H1 (cell line): Measurements from ENCODE around the gene MEF2B. TPM values are rescaled to one million over a fixed set of nuclear protein-coding genes. Genes with fewer than 3 reads are reported as not detected.

Experiments used
- CTCF ChIA-PET: fragments of 300-600 bp; sonication (Branson Sonifier 250); formaldehyde crosslinking; loops from one replicate; lab custom pipeline; 2021; ENCODE audit not compliant: partially characterized antibody; lab: Charles Lee
- POLR2A ChIA-PET: fragments of 300-600 bp; sonication (Branson Sonifier 250); formaldehyde crosslinking; loops from one replicate; lab custom pipeline; 2021; ENCODE audit warnings: inconsistent platforms; ENCODE audit not compliant: partially characterized antibody; lab: Charles Lee
- DNase-seq, 2 experiments: peaks; one replicate each; pipeline versions ENCODE4 v3.0.0 to v3.0.0-alpha.2; 2010 to 2022; ENCODE audit warnings: low spot score in 2 of 2, low read depth in 1 of 2, mixed read lengths in 1 of 2
- FAIRE-seq: peaks from 2 replicates; lab custom pipeline; 2011; peaks lifted over from hg19 to GRCh38; lab: Jason Lieb, UNC
- H2AFZ ChIP-seq: 2 replicates; pipeline ENCODE4 v1.8.1; 2012; ENCODE audit warnings: low read length, inconsistent platforms
- H2AK5ac ChIP-seq: 2 replicates; pipeline ENCODE4 v1.6.1; 2013; ENCODE audit warnings: low read depth, low read length
- H2BK120ac ChIP-seq: replicated peaks from 2 replicates; pipeline ENCODE3; 2013; ENCODE audit warnings: low read depth, low read length, inconsistent platforms
- H2BK12ac ChIP-seq: 2 replicates; pipeline ENCODE4 v1.6.1; 2013; ENCODE audit warnings: low read depth, low read length
- H2BK15ac ChIP-seq: 2 replicates; pipeline ENCODE4 v1.6.1; 2013; ENCODE audit warnings: low read length
- H2BK20ac ChIP-seq: 2 replicates; pipeline ENCODE4 v1.6.1; 2013; ENCODE audit warnings: low read length
- H2BK5ac ChIP-seq: 2 replicates; pipeline ENCODE4 v1.6.1; 2013; ENCODE audit warnings: low read depth, low read length
- H3K14ac ChIP-seq: 2 replicates; pipeline ENCODE4 v1.6.1; 2013; ENCODE audit warnings: inconsistent platforms; ENCODE audit not compliant: insufficient read length
- H3K18ac ChIP-seq: 2 replicates; pipeline ENCODE4 v1.6.1; 2013; ENCODE audit warnings: low read length; ENCODE audit errors: extremely low read depth
- H3K23ac ChIP-seq: 2 replicates; pipeline ENCODE4 v1.6.1; 2013; ENCODE audit warnings: inconsistent platforms; ENCODE audit not compliant: insufficient read length
- H3K23me2 ChIP-seq: 2 replicates; pipeline ENCODE4 v1.6.1; 2013; ENCODE audit warnings: low read depth, low read length
- H3K27ac ChIP-seq: 2 replicates; pipeline ENCODE4 v1.6.1; 2011; ENCODE audit warnings: low read depth, low read length, inconsistent platforms
- H3K27me3 ChIP-seq, 4 experiments: replicated peaks in 1 of 4; 1 replicate in 1 of 4; 2 replicates in 3 of 4; pipeline versions ENCODE4 v1.6.1 to v1.8.1; 2011 to 2013; ENCODE audit warnings: low read length in 3 of 4, mild to moderate bottlenecking in 3 of 4, inconsistent platforms in 2 of 4, mixed read lengths in 2 of 4, moderate library complexity in 1 of 4; ENCODE audit not compliant: control insufficient read depth in 3 of 4, insufficient read depth in 3 of 4; ENCODE audit errors: extremely low read depth in 1 of 4
- H3K36me3 ChIP-seq, 4 experiments: 2 replicates each; pipeline versions ENCODE4 v1.6.1 to v1.8.1; 2011 to 2013; ENCODE audit warnings: mild to moderate bottlenecking in 4 of 4, low read length in 3 of 4, moderate library complexity in 2 of 4, control low read depth in 1 of 4, inconsistent platforms in 1 of 4; ENCODE audit not compliant: insufficient read depth in 4 of 4, control insufficient read depth in 2 of 4
- H3K4ac ChIP-seq: replicated peaks from 2 replicates; pipeline ENCODE3; 2013; ENCODE audit warnings: low read length, low read depth, mixed read lengths, inconsistent platforms; ENCODE audit not compliant: insufficient read length
- H3K4me1 ChIP-seq, 4 experiments: replicated peaks in 1 of 4; 1 replicate in 1 of 4; 2 replicates in 3 of 4; pipeline versions ENCODE4 v1.6.1 to v1.8.1; 2011 to 2013; ENCODE audit warnings: low read length in 3 of 4, inconsistent platforms in 2 of 4, mixed read lengths in 1 of 4; ENCODE audit not compliant: insufficient read depth in 4 of 4, control insufficient read depth in 3 of 4
- H3K4me2 ChIP-seq, 2 experiments: 2 replicates each; pipeline versions ENCODE4 v1.6.1 to v1.8.1; 2011 to 2013; ENCODE audit warnings: low read depth in 2 of 2, low read length in 2 of 2, control low read depth in 1 of 2, inconsistent platforms in 1 of 2, mild to moderate bottlenecking in 1 of 2; ENCODE audit not compliant: insufficient read depth in 1 of 2
- H3K4me3 ChIP-seq, 4 experiments: fragments of 200-600, 300-600 bp in 1 of 4; sonication (generic), shearing (Covaris generic), sonication (Bioruptor Twin) in 1 of 4; 2 replicates each; pipeline versions ENCODE4 v1.5.1 to v1.8.1; 2011 to 2016; ENCODE audit warnings: low read length in 4 of 4, low read depth in 3 of 4, control low read depth in 2 of 4, inconsistent platforms in 2 of 4, mild to moderate bottlenecking in 2 of 4, mixed read lengths in 1 of 4, moderate library complexity in 1 of 4; ENCODE audit not compliant: insufficient read depth in 2 of 4; ENCODE audit errors: extremely low read depth in 1 of 4
- H3K56ac ChIP-seq: replicated peaks from 2 replicates; pipeline ENCODE3; 2013; ENCODE audit warnings: low read depth, mild to moderate bottlenecking, mixed read lengths, low read length, inconsistent platforms; ENCODE audit not compliant: insufficient read length
- H3K79me1 ChIP-seq: 2 replicates; pipeline ENCODE4 v1.6.1; 2013; ENCODE audit warnings: low read depth, low read length, control low read depth
- H3K79me2 ChIP-seq, 2 experiments: 2 replicates each; pipeline versions ENCODE4 v1.6.1 to v1.8.1; 2012 to 2013; ENCODE audit warnings: low read length in 2 of 2, mild to moderate bottlenecking in 2 of 2, inconsistent platforms in 1 of 2; ENCODE audit not compliant: insufficient read depth in 2 of 2, control insufficient read depth in 1 of 2
- H3K9ac ChIP-seq, 4 experiments: replicated peaks in 1 of 4; 1 replicate in 1 of 4; 2 replicates in 3 of 4; pipeline versions ENCODE4 v1.6.1 to v1.8.1; 2011 to 2013; ENCODE audit warnings: low read depth in 3 of 4, low read length in 3 of 4, control low read depth in 2 of 4, mild to moderate bottlenecking in 2 of 4, moderate library complexity in 2 of 4, inconsistent platforms in 1 of 4; ENCODE audit errors: extremely low read depth in 1 of 4
- H3K9me3 ChIP-seq, 2 experiments: 2 replicates each; pipeline versions ENCODE4 v1.6.1 to v1.8.1; 2012 to 2013; ENCODE audit warnings: mild to moderate bottlenecking in 2 of 2, moderate library complexity in 2 of 2, control low read depth in 1 of 2, inconsistent platforms in 1 of 2, low read depth in 1 of 2, low read length in 1 of 2, mixed read lengths in 1 of 2; ENCODE audit not compliant: insufficient read depth in 2 of 2
- H4K20me1 ChIP-seq, 2 experiments: replicated peaks in 1 of 2; 2 replicates each; pipeline versions ENCODE3 to v1.8.1; 2011 to 2013; ENCODE audit warnings: inconsistent platforms in 2 of 2, low read length in 2 of 2, mild to moderate bottlenecking in 1 of 2; ENCODE audit not compliant: insufficient read depth in 2 of 2, control insufficient read depth in 1 of 2
- H4K5ac ChIP-seq: 2 replicates; pipeline ENCODE4 v1.6.1; 2013; ENCODE audit warnings: low read length, low read depth, mixed read lengths, inconsistent platforms; ENCODE audit not compliant: insufficient read length
- H4K8ac ChIP-seq: 2 replicates; pipeline ENCODE4 v1.8.0; 2013; ENCODE audit warnings: mild to moderate bottlenecking, moderate library complexity, low read length, inconsistent platforms; ENCODE audit not compliant: insufficient read depth; ENCODE audit errors: extremely low read depth
- H4K91ac ChIP-seq: replicated peaks from 2 replicates; pipeline ENCODE3; 2013; ENCODE audit warnings: low read length, mixed read lengths, inconsistent platforms; ENCODE audit not compliant: insufficient read length
- CBX5 ChIP-seq: fragments of 300-800, 300-1000 bp; sonication (generic); IDR thresholded peaks from 2 replicates; pipeline ENCODE4 v1.7.1; 2016; ENCODE audit warnings: antibody characterized with exemption, low read length, low read depth
- GABPA ChIP-seq: IDR thresholded peaks from 2 replicates; pipeline ENCODE4 v1.6.1; 2011; ENCODE audit warnings: mild to moderate bottlenecking, low read length, moderate library complexity, borderline replicate concordance; ENCODE audit not compliant: insufficient read depth
- KDM4A ChIP-seq: IDR thresholded peaks from one replicate; pipeline ENCODE4 v1.7.1; 2012; ENCODE audit warnings: low read depth, mild to moderate bottlenecking, moderate library complexity, low read length, inconsistent platforms; ENCODE audit not compliant: severe bottlenecking
- NANOG ChIP-seq: IDR thresholded peaks from 2 replicates; pipeline ENCODE4 v1.6.1; 2011; ENCODE audit warnings: low read length, low read depth, mild to moderate bottlenecking, inconsistent platforms; ENCODE audit not compliant: insufficient read depth, poor library complexity, severe bottlenecking
- RAD21 ChIP-seq, 2 experiments: IDR thresholded peaks in 1 of 2; conservative IDR thresholded peaks in 1 of 2; 2 replicates each; pipeline ENCODE4 v1.6.1; 2011; ENCODE audit warnings: low read depth in 2 of 2, low read length in 2 of 2, improper control_type of control experiment in 1 of 2, inconsistent platforms in 1 of 2, mild to moderate bottlenecking in 1 of 2, moderate library complexity in 1 of 2
- SIRT6 ChIP-seq: IDR thresholded peaks from one replicate; pipeline ENCODE4 v1.7.1; 2012; ENCODE audit warnings: low read length, inconsistent platforms
- WGBS, 2 experiments: shearing (Covaris generic) in 1 of 2; methylation state at CpG; one replicate each; pipeline versions ENCODE4 v1.1.6 to v1.1.7; 2013 to 2015; ENCODE audit warnings: low lambda C conversion rate in 2 of 2, mixed read lengths in 2 of 2, inconsistent platforms in 1 of 2, low coverage in 1 of 2, missing lambda C conversion rate in 1 of 2; ENCODE audit not compliant: insufficient replicate concordance in 2 of 2, insufficient coverage in 1 of 2, insufficient read length in 1 of 2; ENCODE audit errors: extremely low coverage in 1 of 2, missing lambda C conversion rate in 1 of 2; 5-methylcytosine and 5-hydroxymethylcytosine counted together
- polyA plus RNA-seq, 7 experiments: library from polyadenylated mRNA; depleted of rRNA in 3 of 7; stranded (reverse) in 5 of 7; unstranded in 2 of 7; fragments of >200 nt in 5 of 7; fragments of 200-250 nt in 2 of 7; gene quantifications; 1 replicate in 5 of 7; 2 replicates in 1 of 7; 4 replicates in 1 of 7; pipeline versions ENCODE4 v1.2.1 to v1.2.3, GENCODE V29; 2011 to 2013; ENCODE audit warnings: missing spikeins in 2 of 7, mixed read lengths in 2 of 7
- total RNA-seq: library from RNA; stranded (reverse); fragmentation: NEBNext Ultra II Directional; extraction: Animal tissue kit (Norgen Biotek cat#: 25700); gene quantifications from 2 replicates; pipeline ENCODE4 v1.2.1, GENCODE V29; 2021

MEF2B gene
- total and polyA plus RNA-seq, 2 of the 8 experiments (the other 6 are each of a cell fraction or from before 2014, with no cell fraction given): 2.8 to 3.7 TPM

DNA sequence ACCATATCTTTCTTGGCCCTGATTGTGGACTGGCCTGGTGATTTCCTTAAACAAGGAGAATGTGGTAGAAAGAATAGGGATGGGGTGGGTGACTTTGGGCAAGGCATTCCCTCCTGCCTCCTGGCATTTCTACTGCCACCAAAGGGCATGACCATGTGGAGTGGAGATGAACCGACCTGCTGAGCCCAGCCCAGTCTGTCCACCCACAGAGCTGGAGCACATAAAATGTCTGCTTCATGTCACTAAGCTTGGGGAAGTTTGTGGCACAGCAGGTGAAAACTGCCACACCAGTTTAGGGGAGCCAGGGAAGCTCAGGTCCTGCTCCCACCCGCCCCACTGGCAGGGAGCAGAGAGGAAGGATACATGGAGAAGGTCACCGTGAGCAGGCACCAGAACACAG lies 38.1 kb downstream of the MEF2B start:
- 81% methylated on average over 3 of the region's 3 CpGs; no CpG with 5 or more reads in 1 of the 2 experiments for WGBS, 2 experiments

More for the DNA sequence above, 38.1 kb downstream of the MEF2B start:
- H2BK5ac ChIP-seq: no peak overlapping the region
- H3K4me1 ChIP-seq: peaks cover 0 to 9% (median 6%) of the 10 kb centered on the region in 4 experiments; a peak in 3 of 7 replicates
- no peak overlapping the region for H2BK120ac ChIP-seq
- no peak overlapping the region for H3K4me2 ChIP-seq
- H2BK12ac ChIP-seq: no peak overlapping the region
- no peak overlapping the region for H3K14ac ChIP-seq
- no peak overlapping the region for H3K4ac ChIP-seq
- no peak overlapping the region for H3K23ac ChIP-seq
- no peak overlapping the region for H3K27ac ChIP-seq
- DNase-seq (no peak), FAIRE-seq (no peak)
- H4K91ac ChIP-seq: no peak overlapping the region
- peaks cover 5 to 13% of the 10 kb centered on the region in 2 experiments; a peak in 3 of 4 replicates for H3K9me3 ChIP-seq
- H2AFZ ChIP-seq: no peak overlapping the region
- H3K9ac ChIP-seq: no peak overlapping the region
- H3K56ac ChIP-seq: no peak overlapping the region
- H3K27me3 ChIP-seq: peaks cover 0 to 2% (median 0%) of the 10 kb centered on the region in 4 experiments; a peak in 2 of 7 replicates
- no peak for TF ChIP-seq CBX5
- TF ChIP-seq KDM4A: no peak
- no peak for TF ChIP-seq GABPA
- TF ChIP-seq SIRT6: no peak
- TF ChIP-seq NANOG: no peak
- no peak for TF ChIP-seq RAD21 (IDR thresholded peaks at IDR 0.05 in 1 of 2, conservative IDR thresholded peaks at IDR 0.05 in 1 of 2; ENCODE audit: low read depth in 2 of 2, low read length in 2 of 2)
- TF ChIP-seq, all 59 proteins: peak for 0
- H2AK5ac ChIP-seq: no peak overlapping the region
- H2BK15ac ChIP-seq: no peak overlapping the region
- H4K8ac ChIP-seq: no peak overlapping the region
- no peaks in the 10 kb centered on the region; a peak in 1 of 4 replicates for H3K79me2 ChIP-seq
- 0 out of 2 replicates have a peak, but pooled peaks cover 2% of the 10 kb centered on the region for H3K79me1 ChIP-seq
- CTCF ChIA-PET: interaction anchor here (0.6 kb wide), 1 partner anchor 13 kb away, joined by 3 read pairs; no protein-coding TSS in a partner anchor
- H3K36me3 ChIP-seq: peaks cover 2 to 14% (median 3%) of the 10 kb centered on the region in 4 experiments; a peak in 3 of 8 replicates
- H3K4me3 ChIP-seq: no peak overlapping the region
- POLR2A ChIA-PET: interaction anchor here (1.9 kb wide), 1 partner anchor 10 kb away, joined by 8 read pairs; no protein-coding TSS in a partner anchor
- no peak overlapping the region for H2BK20ac ChIP-seq
- no peaks in the 10 kb centered on the region; the same call in 1 of the 2 replicates for H3K23me2 ChIP-seq
- H4K20me1 ChIP-seq: peaks cover 2 to 5% of the 10 kb centered on the region in 2 experiments
- H4K5ac ChIP-seq: no peak overlapping the region
- no peak overlapping the region for H3K18ac ChIP-seq
